Neural progenitor cell (in vitro differentiated cells): ENCODE data around the gene TNXB. TPM values are rescaled to one million over a fixed set of nuclear protein-coding genes. Genes with fewer than 3 reads are reported as not detected.
"Not testable (repeated sequence)": the region's sequence is repeated elsewhere in the genome, so short reads cannot be mapped to it uniquely, and the experiment has no call there.

Source experiments
- DNase-seq: peaks from one replicate; pipeline ENCODE4 v3.0.0-alpha.2; 2016; ENCODE audit warnings: low spot score
- H2AFZ ChIP-seq: fragments of 200-600 bp; sonication (generic); replicated peaks from 2 replicates; pipeline ENCODE4 v1.6.1; 2016; ENCODE audit warnings: antibody characterized with exemption
- H3F3A ChIP-seq: fragments of 200-600 bp; sonication (generic); 2 replicates; pipeline ENCODE4 v1.6.1; 2016; ENCODE audit warnings: antibody characterized with exemption, low read depth
- H3K27ac ChIP-seq: fragments of 200-600 bp; sonication (generic); 2 replicates; pipeline ENCODE4 v1.5.1; 2016; ENCODE audit warnings: mild to moderate bottlenecking
- H3K27me3 ChIP-seq: fragments of 200-600 bp; sonication (generic); 2 replicates; pipeline ENCODE4 v1.6.1; 2016; ENCODE audit warnings: mild to moderate bottlenecking, moderate library complexity
- H3K36me3 ChIP-seq: fragments of 200-600 bp; sonication (generic); 2 replicates; pipeline ENCODE4 v1.5.1; 2016
- H3K4me1 ChIP-seq: fragments of 200-600 bp; sonication (generic); 2 replicates; pipeline ENCODE4 v1.6.1; 2016; ENCODE audit warnings: mixed run types
- H3K4me2 ChIP-seq: fragments of 200-600 bp; sonication (generic); 2 replicates; pipeline ENCODE4 v1.6.1; 2016
- H3K4me3 ChIP-seq: fragments of 200-600 bp; sonication (generic); 2 replicates; pipeline ENCODE4 v1.5.1; 2016
- H3K79me2 ChIP-seq: fragments of 200-600 bp; sonication (generic); 2 replicates; pipeline ENCODE4 v1.6.1; 2016; ENCODE audit warnings: low read depth
- H3K9ac ChIP-seq: fragments of 200-600 bp; sonication (generic); 2 replicates; pipeline ENCODE4 v1.6.1; 2016
- H3K9me3 ChIP-seq: fragments of 200-600 bp; sonication (generic); 2 replicates; pipeline ENCODE4 v1.5.1; 2016; ENCODE audit warnings: low read depth
- H4K20me1 ChIP-seq: fragments of 200-600 bp; sonication (generic); 2 replicates; pipeline ENCODE4 v1.6.1; 2016; ENCODE audit warnings: low read depth
- H3K27ac Mint-ChIP-seq: 3 replicates; pipeline ENCODE4 v1.8.0; 2021; ENCODE audit warnings: mixed read lengths
- H3K27me3 Mint-ChIP-seq: 2 replicates; pipeline ENCODE4 v1.8.0; 2022; ENCODE audit warnings: low read depth, mild to moderate bottlenecking, inconsistent platforms, moderate library complexity, mixed read lengths; ENCODE audit not compliant: insufficient read depth
- H3K36me3 Mint-ChIP-seq: 3 replicates; pipeline ENCODE4 v1.8.0; 2021; ENCODE audit warnings: mixed read lengths
- H3K4me1 Mint-ChIP-seq: 3 replicates; pipeline ENCODE4 v1.8.0; 2021; ENCODE audit warnings: mixed read lengths
- H3K4me3 Mint-ChIP-seq: 3 replicates; pipeline ENCODE4 v1.8.0; 2021; ENCODE audit warnings: mild to moderate bottlenecking, moderate library complexity, mixed read lengths
- H3K9me3 Mint-ChIP-seq: 3 replicates; pipeline ENCODE4 v1.8.0; 2020; ENCODE audit warnings: mixed read lengths
- CTCF ChIP-seq: fragments of 200-600 bp; sonication (generic); IDR thresholded peaks from 2 replicates; pipeline ENCODE4 v1.5.1; 2017; ENCODE audit warnings: antibody characterized with exemption, mild to moderate bottlenecking
- EZH2 ChIP-seq: fragments of 200-600 bp; sonication (generic); IDR thresholded peaks from 2 replicates; pipeline ENCODE4 v1.6.1; 2017; ENCODE audit warnings: antibody characterized with exemption, mild to moderate bottlenecking, moderate library complexity
- EZH2phosphoT487 ChIP-seq: fragments of 200-600 bp; sonication (generic); IDR thresholded peaks from 2 replicates; pipeline ENCODE4 v1.6.1; 2017; ENCODE audit warnings: antibody characterized with exemption
- total RNA-seq: library from RNA; depleted of rRNA; stranded (reverse); fragments of >200 nt; gene quantifications from 2 replicates; pipeline ENCODE4 v1.2.3, GENCODE V29; 2015; ENCODE audit warnings: low replicate concordance

Gene TNXB
- total RNA-seq, 1 donor from 2014 or later: 0.71 TPM

GRCh38 chr6:32056254-32056653 is 52.9 kb downstream of the TNXB start:
- Histone ChIP-seq H3K4me1 (no peaks in the 10 kb centered on the region), H3K4me3 (no peak overlapping the region), H3F3A (no peaks in the 10 kb centered on the region), H3K36me3 (no peaks in the 10 kb centered on the region), H3K9me3 (no peaks in the 10 kb centered on the region), H3K27ac (no peak overlapping the region), H2AFZ (no peak overlapping the region), H3K4me2 (no peak overlapping the region), H4K20me1 (no peaks in the 10 kb centered on the region), H3K9ac (no peak overlapping the region), H3K79me2 (no peaks in the 10 kb centered on the region), H3K27me3 (no peaks in the 10 kb centered on the region)
- H3K36me3 Mint-ChIP-seq: no peaks in the 10 kb centered on the region
- H3K4me1 Mint-ChIP-seq: peaks cover 13% of the 10 kb centered on the region
- DNase-seq: no peak
- peaks cover 9% of the 10 kb centered on the region for H3K27me3 Mint-ChIP-seq
- TF ChIP-seq EZH2phosphoT487 (no peak), EZH2 (no peak), CTCF (no peak)
- no peak overlapping the region for H3K27ac Mint-ChIP-seq
- H3K4me3 Mint-ChIP-seq: no peak overlapping the region
- no peaks in the 10 kb centered on the region for H3K9me3 Mint-ChIP-seq

- H3K4me3 ChIP-seq, H3F3A ChIP-seq, H3K9ac ChIP-seq, H3K27ac ChIP-seq, H3K36me3 Mint-ChIP-seq, H3K9me3 ChIP-seq, H2AFZ ChIP-seq, H3K9me3 Mint-ChIP-seq, DNase-seq, H3K36me3 ChIP-seq, H3K4me3 Mint-ChIP-seq, H4K20me1 ChIP-seq, H3K27me3 ChIP-seq, H3K79me2 ChIP-seq, H3K4me1 ChIP-seq, H3K4me2 ChIP-seq: not testable (repeated sequence)
- peaks cover 13% of the 10 kb centered on the region for H3K4me1 Mint-ChIP-seq
- peak overlapping the region; percentile 5 for H3K27ac Mint-ChIP-seq
- H3K27me3 Mint-ChIP-seq: peaks cover 13% of the 10 kb centered on the region
Measured at GRCh38 chr6:32055756-32056155, 53.4 kb downstream of the TNXB start.

- H3K4me3 Mint-ChIP-seq, H3K9me3 Mint-ChIP-seq, H3F3A ChIP-seq, H3K36me3 ChIP-seq, H3K27me3 Mint-ChIP-seq, H3K27me3 ChIP-seq, H3K4me1 ChIP-seq, H4K20me1 ChIP-seq, H3K9me3 ChIP-seq, H3K4me2 ChIP-seq, H3K27ac Mint-ChIP-seq, H2AFZ ChIP-seq, H3K27ac ChIP-seq, H3K4me3 ChIP-seq, H3K36me3 Mint-ChIP-seq, H3K9ac ChIP-seq, DNase-seq, H3K79me2 ChIP-seq: not testable (repeated sequence)
- peaks cover 12% of the 10 kb centered on the region for H3K4me1 Mint-ChIP-seq
Measured at GRCh38 chr6:32053314-32053713, 55.8 kb downstream of the TNXB start.

GRCh38 chr6:32052626-32053025 is 56.5 kb downstream of the TNXB start:
- H3F3A ChIP-seq, H3K9me3 Mint-ChIP-seq, H3K4me3 ChIP-seq, H2AFZ ChIP-seq, H3K9ac ChIP-seq, H3K27me3 ChIP-seq, H3K9me3 ChIP-seq, H3K79me2 ChIP-seq, DNase-seq, H3K27ac Mint-ChIP-seq, H3K4me1 ChIP-seq, H4K20me1 ChIP-seq, H3K36me3 Mint-ChIP-seq, H3K4me2 ChIP-seq, H3K4me3 Mint-ChIP-seq, H3K27ac ChIP-seq, H3K36me3 ChIP-seq: not testable (repeated sequence)
- Mint-ChIP-seq H3K4me1 (peaks cover 16% of the 10 kb centered on the region), H3K27me3 (peaks cover 12% of the 10 kb centered on the region)

- Histone ChIP-seq H3K9me3 (no peaks in the 10 kb centered on the region), H3K36me3 (no peaks in the 10 kb centered on the region), H3K9ac (no peak overlapping the region), H3K4me3 (no peak overlapping the region), H3K27ac (no peak overlapping the region), H4K20me1 (no peaks in the 10 kb centered on the region), H3F3A (no peaks in the 10 kb centered on the region), H3K27me3 (no peaks in the 10 kb centered on the region), H3K4me2 (no peak overlapping the region), H2AFZ (no peak overlapping the region), H3K79me2 (no peaks in the 10 kb centered on the region), H3K4me1 (no peaks in the 10 kb centered on the region)
- TF ChIP-seq CTCF (no peak), EZH2 (no peak), EZH2phosphoT487 (no peak)
- Mint-ChIP-seq H3K4me3 (peak overlapping the region; percentile 70), H3K9me3 (no peaks in the 10 kb centered on the region), H3K27me3 (peaks cover 12% of the 10 kb centered on the region), H3K4me1 (peaks cover 34% of the 10 kb centered on the region), H3K27ac (peak overlapping the region; percentile 36), H3K36me3 (no peaks in the 10 kb centered on the region)
- DNase-seq: no peak
Measured at GRCh38 chr6:32050562-32050961, 58.6 kb downstream of the TNXB start.

- H3K4me2 ChIP-seq, H3K27me3 ChIP-seq, H3K79me2 ChIP-seq, H3K4me3 ChIP-seq, H2AFZ ChIP-seq, H3K36me3 Mint-ChIP-seq, H3K4me1 ChIP-seq, H4K20me1 ChIP-seq, H3F3A ChIP-seq, H3K27ac ChIP-seq, H3K9me3 Mint-ChIP-seq, DNase-seq, H3K4me3 Mint-ChIP-seq, H3K27ac Mint-ChIP-seq, H3K36me3 ChIP-seq, H3K9me3 ChIP-seq, H3K9ac ChIP-seq: not testable (repeated sequence)
- Mint-ChIP-seq H3K27me3 (peaks cover 12% of the 10 kb centered on the region), H3K4me1 (peaks cover 34% of the 10 kb centered on the region)
Measured at GRCh38 chr6:32049736-32050135, 59.4 kb downstream of the TNXB start.

GRCh38 chr6:32049149-32049548 is 60.0 kb downstream of the TNXB start:
- not testable (repeated sequence) for H3K36me3 Mint-ChIP-seq, H4K20me1 ChIP-seq, H3F3A ChIP-seq, H3K9me3 Mint-ChIP-seq, H3K27me3 ChIP-seq, H3K4me3 ChIP-seq, H3K9ac ChIP-seq, H3K4me1 ChIP-seq, H3K27ac ChIP-seq, H3K4me2 ChIP-seq, H3K79me2 ChIP-seq, H3K27me3 Mint-ChIP-seq, DNase-seq, H2AFZ ChIP-seq, H3K9me3 ChIP-seq, H3K36me3 ChIP-seq
- Mint-ChIP-seq H3K4me1 (peaks cover 28% of the 10 kb centered on the region), H3K27ac (peak overlapping the region; percentile 84), H3K4me3 (peak overlapping the region; percentile 54)
